PC-3 (cell line): ENCODE data around the gene EPHA10.

Experiments
- CTCF ChIP-seq: fragments of 300-600 bp; sonication (generic); conservative IDR thresholded peaks from 2 replicates; pipeline ENCODE4 v1.5.1; 2017; ENCODE audit warnings: antibody characterized with exemption, low read depth, mild to moderate bottlenecking, low read length
- EZH2 ChIP-seq: fragments of 300-600 bp; sonication (generic); IDR thresholded peaks from one replicate; pipeline ENCODE4 v1.6.1; 2017; ENCODE audit warnings: antibody characterized with exemption, mild to moderate bottlenecking, low read length; ENCODE audit not compliant: unreplicated experiment
- EZH2phosphoT487 ChIP-seq: fragments of 300-600 bp; sonication (generic); IDR thresholded peaks from 2 replicates; pipeline ENCODE4 v1.6.1; 2018; ENCODE audit warnings: mild to moderate bottlenecking, antibody characterized with exemption, low read length, borderline replicate concordance

- TF ChIP-seq CTCF (no peak), EZH2 (no peak), EZH2phosphoT487 (no peak)
These were observed 65.8 kb downstream of the EPHA10 start for GRCh38 chr1:37699147-37699546.
